ENCODE data around the gene MRPS25. TPM values are rescaled to one million over a fixed set of nuclear protein-coding genes. Genes with fewer than 3 reads are reported as not detected.

MRPS25 gene
- total RNA-seq, 4 donors from 2014 or later: 23.9 to 39.2 (median 29.5) TPM

GRCh38 chr3:15063656-15064286 lies 1.3 kb downstream of the MRPS25 start:
- 67 to 82% methylated on average over 9 to 10 of the region's 13 CpGs for WGBS, 2 donors
- Histone ChIP-seq H3K4me3 (peak overlapping the region; percentile 77 to 94 (median 84)), H3K27ac (peak overlapping the region in 3 of 4 donors; percentile 88 to 91 (median 89)), H3K4me1 (peaks cover 7 to 23% (median 14%) of the 10 kb centered on the region in 3 donors), H3K27me3 (no peaks in the 10 kb centered on the region), H3K36me3 (peaks cover 0 to 17% (median 1%) of the 10 kb centered on the region in 3 donors), H3K9me3 (no peaks in the 10 kb centered on the region)
- TF ChIP-seq POLR2A (IDR thresholded peaks at IDR 0.05) (no peak), CTCF (IDR thresholded peaks at IDR 0.05) (no peak)
- DNase-seq: no peak
- intact Hi-C loops (cut with DNase I): no loop called here

GRCh38 chr3:15063238-15063637 lies 1.9 kb downstream of the MRPS25 start:
- Histone ChIP-seq H3K27me3 (no peaks in the 10 kb centered on the region), H3K27ac (no peak overlapping the region), H3K9me3 (no peaks in the 10 kb centered on the region), H3K36me3 (peaks cover 0 to 22% (median 5%) of the 10 kb centered on the region in 3 donors), H3K4me1 (peaks cover 7 to 23% (median 14%) of the 10 kb centered on the region in 3 donors), H3K4me3 (peak overlapping the region in 3 of 4 donors; percentile 77 to 85 (median 83))
- intact Hi-C loops (cut with DNase I): no loop called here
- no peak for DNase-seq
- TF ChIP-seq POLR2A (IDR thresholded peaks at IDR 0.05): no peak
- TF ChIP-seq CTCF (IDR thresholded peaks at IDR 0.05): no peak
- WGBS, 2 donors: 72 to 79% methylated on average over 4 of the region's 4 CpGs

- no peak for DNase-seq
- peaks cover 7 to 19% (median 14%) of the 10 kb centered on the region in 3 donors for H3K4me1 ChIP-seq
- TF ChIP-seq POLR2A (IDR thresholded peaks at IDR 0.05): no peak
- no peak for TF ChIP-seq CTCF (IDR thresholded peaks at IDR 0.05)
- no peaks in the 10 kb centered on the region for H3K27me3 ChIP-seq
- intact Hi-C loops (cut with DNase I): no loop called here
- peaks cover 0 to 54% (median 10%) of the 10 kb centered on the region in 3 donors for H3K36me3 ChIP-seq
- 86 to 97% methylated on average over 3 of the region's 3 CpGs for WGBS, 2 donors
- H3K4me3 ChIP-seq: no peak overlapping the region
- H3K27ac ChIP-seq: no peak overlapping the region
- no peaks in the 10 kb centered on the region for H3K9me3 ChIP-seq
Measured at GRCh38 chr3:15060029-15060428, 5.1 kb downstream of the MRPS25 start.

- Histone ChIP-seq H3K9me3 (no peaks in the 10 kb centered on the region), H3K36me3 (peaks cover under 1 to 86% (median 18%) of the 10 kb centered on the region in 3 donors), H3K27me3 (no peaks in the 10 kb centered on the region), H3K4me1 (no peaks in the 10 kb centered on the region), H3K27ac (no peak overlapping the region), H3K4me3 (no peak overlapping the region)
- 95 to 100% methylated on average over 11 to 14 of the region's 19 CpGs for WGBS, 2 donors
- TF ChIP-seq POLR2A (IDR thresholded peaks at IDR 0.05) (no peak), CTCF (IDR thresholded peaks at IDR 0.05) (no peak)
- no peak for DNase-seq
- intact Hi-C loops (cut with DNase I): no loop called here
Measured at GRCh38 chr3:15056676-15057404, 8.3 kb downstream of the MRPS25 start.

- 76 to 77% methylated on average over 8 of the region's 8 CpGs for WGBS, 2 donors
- H3K36me3 ChIP-seq: peaks cover 3 to 100% (median 21%) of the 10 kb centered on the region in 3 donors
Measured at GRCh38 chr3:15055019-15055557, 10.0 kb downstream of the MRPS25 start.

More at GRCh38 chr3:15055019-15055557, 10.0 kb downstream of the MRPS25 start:
- H3K27ac ChIP-seq: no peak overlapping the region
- H3K4me1 ChIP-seq: no peaks in the 10 kb centered on the region
- intact Hi-C loops (cut with DNase I): no loop called here
- no peaks in the 10 kb centered on the region for H3K9me3 ChIP-seq
- DNase-seq: no peak
- no peaks in the 10 kb centered on the region for H3K27me3 ChIP-seq
- no peak overlapping the region for H3K4me3 ChIP-seq
- no peak for TF ChIP-seq CTCF (IDR thresholded peaks at IDR 0.05)
- TF ChIP-seq POLR2A (IDR thresholded peaks at IDR 0.05): no peak

Data from esophagus squamous epithelium (tissue), 5 donors.